ENCODE results near the gene PRKG1.
"Not testable (repeated sequence)": the region's sequence is repeated elsewhere in the genome, so short reads cannot be mapped to it uniquely, and the experiment has no call there.

PRKG1 gene

DNA sequence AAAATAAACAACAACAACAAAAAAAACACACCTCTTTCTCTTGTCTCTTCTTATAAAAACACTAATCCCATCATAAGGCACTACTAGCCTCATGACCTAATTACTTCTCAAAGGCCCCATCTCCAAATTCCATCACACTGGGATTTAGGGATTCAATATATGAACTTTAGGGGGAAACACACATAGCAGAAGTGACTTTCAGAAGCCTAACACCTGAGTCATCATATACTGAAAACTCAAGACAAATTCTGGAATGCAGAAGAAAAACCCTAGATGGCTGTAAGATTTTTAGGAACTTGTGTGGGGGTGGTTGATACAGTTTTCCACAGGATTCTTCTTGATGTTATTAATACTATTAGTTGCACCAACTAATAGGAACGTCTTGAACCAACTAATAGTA lies 658.8 kb downstream of the PRKG1 start:
- Histone ChIP-seq H3K27me3 (ENCODE audit: low read depth) (peaks cover 5% of the 10 kb centered on the region), H3K36me3 (replicated peaks) (no peaks in the 10 kb centered on the region), H3K4me3 (no peak overlapping the region), H3K9me3 (no peaks in the 10 kb centered on the region), H3K4me1 (peaks cover 8% of the 10 kb centered on the region)
- DNase-seq (ENCODE audit: low spot score in 2 of 2): no peak
- in situ Hi-C loops (cut with MboI; ENCODE audit: low sequenced_read_pairs): no loop called here

GRCh38 chr10:51743146-51743545 lies 668.9 kb downstream of the PRKG1 start:
- H3K9me3 ChIP-seq: no peaks in the 10 kb centered on the region
- H3K4me3 ChIP-seq: no peak overlapping the region
- H3K36me3 ChIP-seq (replicated peaks): no peaks in the 10 kb centered on the region
- no peak for DNase-seq (ENCODE audit: low spot score in 2 of 2)
- peaks cover 3% of the 10 kb centered on the region; the same call in 1 of the 2 replicates for H3K27me3 ChIP-seq (ENCODE audit: low read depth)
- H3K4me1 ChIP-seq: no peaks in the 10 kb centered on the region
- in situ Hi-C loops (cut with MboI; ENCODE audit: low sequenced_read_pairs): no loop called here

DNA sequence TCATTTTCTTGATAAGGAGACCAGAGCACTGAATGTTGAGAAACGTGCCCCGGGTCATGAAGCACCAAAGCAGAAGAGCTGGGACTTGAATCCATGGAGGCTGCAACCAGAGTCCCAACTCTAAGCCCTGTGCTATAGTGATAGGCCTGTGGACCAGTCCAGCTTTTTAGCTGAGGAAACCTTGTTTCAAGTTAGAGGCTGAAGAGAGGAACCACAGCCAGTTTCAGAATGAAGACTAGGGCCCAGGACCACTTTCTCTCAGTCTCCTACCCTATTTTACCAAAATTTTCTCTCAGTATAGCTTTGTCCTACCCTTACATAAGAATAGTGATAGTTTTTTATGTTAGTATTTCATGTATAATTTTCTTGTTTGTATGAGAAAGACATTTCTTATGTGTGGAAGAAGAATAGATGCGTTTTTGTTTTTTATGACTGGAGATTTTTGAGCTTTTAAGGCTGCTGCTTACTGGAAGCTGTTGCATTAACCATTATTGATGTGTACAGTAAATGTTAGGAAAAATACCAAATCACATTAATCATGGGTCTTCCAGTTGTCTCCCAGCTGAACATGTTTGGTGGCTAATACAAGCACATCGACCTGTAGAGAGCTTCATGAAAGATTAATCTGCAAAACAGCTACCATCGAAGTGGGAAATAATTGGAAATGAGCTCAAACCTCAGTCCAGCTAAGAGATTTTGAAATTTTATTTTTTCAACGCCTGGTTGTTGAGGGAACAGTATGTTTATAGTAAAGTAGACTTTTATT lies 670.1 kb downstream of the PRKG1 start:
- H3K4me3 ChIP-seq: no peak overlapping the region
- no peaks in the 10 kb centered on the region for H3K36me3 ChIP-seq (replicated peaks)
- DNase-seq (ENCODE audit: low spot score in 2 of 2): no peak
- H3K27me3 ChIP-seq (ENCODE audit: low read depth): peaks cover 3% of the 10 kb centered on the region; the same call in 1 of the 2 replicates
- H3K9me3 ChIP-seq: no peaks in the 10 kb centered on the region
- in situ Hi-C loops (cut with MboI; ENCODE audit: low sequenced_read_pairs): no loop called here
- no peaks in the 10 kb centered on the region for H3K4me1 ChIP-seq

- H3K36me3 ChIP-seq (replicated peaks): no peaks in the 10 kb centered on the region
- peaks cover 3% of the 10 kb centered on the region; the same call in 1 of the 2 replicates for H3K27me3 ChIP-seq (ENCODE audit: low read depth)
- H3K4me3 ChIP-seq: no peak overlapping the region
- no peaks in the 10 kb centered on the region for H3K9me3 ChIP-seq
- H3K4me1 ChIP-seq: no peaks in the 10 kb centered on the region
- no peak for DNase-seq (ENCODE audit: low spot score in 2 of 2)
- in situ Hi-C loops (cut with MboI; ENCODE audit: low sequenced_read_pairs): no loop called here
These were observed 671.1 kb downstream of the PRKG1 start for GRCh38 chr10:51745397-51745796.

GRCh38 chr10:51747216-51747615 lies 672.9 kb downstream of the PRKG1 start:
- no peak for DNase-seq (ENCODE audit: low spot score in 2 of 2)
- Histone ChIP-seq H3K27me3 (ENCODE audit: low read depth) (no peaks in the 10 kb centered on the region), H3K4me1 (no peaks in the 10 kb centered on the region), H3K4me3 (no peak overlapping the region), H3K36me3 (replicated peaks) (no peaks in the 10 kb centered on the region), H3K9me3 (no peaks in the 10 kb centered on the region)
- in situ Hi-C loops (cut with MboI; ENCODE audit: low sequenced_read_pairs): no loop called here

GRCh38 chr10:51748959-51749358 lies 674.7 kb downstream of the PRKG1 start:
- no peaks in the 10 kb centered on the region for H3K27me3 ChIP-seq (ENCODE audit: low read depth)
- no peak for DNase-seq (ENCODE audit: low spot score in 2 of 2)
- no peaks in the 10 kb centered on the region for H3K9me3 ChIP-seq
- H3K4me3 ChIP-seq: no peak overlapping the region
- in situ Hi-C loops (cut with MboI; ENCODE audit: low sequenced_read_pairs): no loop called here
- H3K36me3 ChIP-seq (replicated peaks): no peaks in the 10 kb centered on the region
- H3K4me1 ChIP-seq: no peaks in the 10 kb centered on the region

DNA sequence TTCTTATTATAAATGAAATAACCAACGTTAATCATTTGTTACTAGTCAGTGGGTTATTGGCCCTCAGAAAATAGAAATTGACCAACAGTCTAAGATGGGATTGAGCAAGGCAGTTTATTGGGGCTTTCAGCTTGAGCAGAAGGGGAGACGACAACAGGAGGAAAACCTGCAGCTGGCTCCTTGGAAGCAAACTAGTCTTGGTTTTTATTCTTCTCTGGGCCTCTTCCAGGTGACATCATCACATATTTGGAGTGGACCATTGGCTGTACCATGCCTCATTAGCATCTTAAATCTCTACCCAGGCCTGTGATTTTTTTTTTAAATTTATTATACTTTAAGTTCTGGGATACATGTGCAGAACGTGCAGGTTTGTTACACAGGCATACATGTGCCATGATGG lies 684.1 kb downstream of the PRKG1 start:
- no peak for DNase-seq (ENCODE audit: low spot score in 2 of 2)
- Histone ChIP-seq H3K9me3 (no peaks in the 10 kb centered on the region), H3K4me1 (no peaks in the 10 kb centered on the region), H3K27me3 (ENCODE audit: low read depth) (no peaks in the 10 kb centered on the region), H3K4me3 (no peak overlapping the region), H3K36me3 (replicated peaks) (no peaks in the 10 kb centered on the region)
- in situ Hi-C loops (cut with MboI; ENCODE audit: low sequenced_read_pairs): no loop called here

DNA sequence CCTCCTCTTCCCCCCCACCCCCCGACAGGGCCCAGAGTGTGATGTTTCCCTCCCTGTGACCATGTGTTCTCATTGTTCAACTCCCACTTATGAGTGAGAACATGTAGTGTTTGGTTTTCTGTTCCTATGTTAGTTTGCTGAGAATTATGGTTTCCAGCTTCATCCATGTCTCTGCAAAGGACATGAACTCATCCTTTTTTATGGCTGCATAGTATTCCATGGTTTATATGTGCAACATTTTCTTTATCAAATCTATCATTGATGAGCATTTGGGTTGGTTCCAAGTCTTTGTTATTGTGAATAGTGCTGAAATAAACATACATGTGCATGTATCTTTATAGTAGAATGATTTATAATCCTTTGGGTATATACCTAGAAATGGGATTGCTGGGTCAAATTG lies 684.6 kb downstream of the PRKG1 start:
- DNase-seq (ENCODE audit: low spot score in 2 of 2); in situ Hi-C loops (cut with MboI; ENCODE audit: low sequenced_read_pairs); H3K9me3 ChIP-seq; H3K4me1 ChIP-seq; H3K36me3 ChIP-seq (replicated peaks); H3K27me3 ChIP-seq (ENCODE audit: low read depth); H3K4me3 ChIP-seq: not testable (repeated sequence)

- in situ Hi-C loops (cut with MboI; ENCODE audit: low sequenced_read_pairs): no loop called here
- Histone ChIP-seq H3K36me3 (replicated peaks) (no peaks in the 10 kb centered on the region), H3K9me3 (no peaks in the 10 kb centered on the region), H3K27me3 (ENCODE audit: low read depth) (no peaks in the 10 kb centered on the region), H3K4me3 (no peak overlapping the region), H3K4me1 (no peaks in the 10 kb centered on the region)
- peak in 1 of 2 experiments; percentile 59 for DNase-seq (ENCODE audit: low spot score in 2 of 2)
These were observed 685.7 kb downstream of the PRKG1 start for GRCh38 chr10:51759896-51760534.

DNA sequence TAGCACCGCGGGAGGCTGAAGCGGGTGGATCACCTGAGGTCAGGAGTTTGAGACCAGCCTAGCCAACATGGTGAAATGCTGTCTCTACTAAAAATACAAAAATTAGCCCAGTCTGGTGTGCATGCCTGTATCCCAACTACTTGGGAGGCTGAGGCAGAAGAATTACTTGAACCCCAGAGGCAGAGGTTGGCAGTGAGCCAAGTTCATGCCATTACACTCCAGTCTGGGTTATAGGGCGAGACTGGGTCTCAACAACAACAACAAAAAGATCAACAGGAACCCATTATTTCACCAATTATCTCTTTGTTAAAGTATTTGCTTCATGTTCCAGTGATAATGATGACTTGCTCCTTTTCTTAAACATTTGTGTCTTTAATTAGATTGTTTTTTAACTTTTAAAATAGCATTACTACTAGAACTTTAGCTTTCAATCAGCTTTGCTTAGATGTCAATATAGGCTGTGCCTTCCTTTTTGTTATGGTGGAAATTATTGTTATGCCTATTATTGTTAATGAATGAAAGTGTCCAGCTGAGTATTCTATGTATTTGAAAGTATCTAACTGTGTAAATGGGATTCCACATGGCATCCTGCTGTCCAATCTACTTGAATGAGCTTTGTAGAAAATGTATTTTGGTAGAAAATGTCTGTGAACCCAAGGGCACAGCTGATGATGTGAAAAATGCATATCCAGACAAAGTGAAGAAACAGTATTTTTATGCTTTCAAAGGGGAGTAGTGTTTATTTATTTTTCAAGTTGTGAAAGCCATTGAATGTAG lies 686.8 kb downstream of the PRKG1 start:
- Histone ChIP-seq H3K4me3 (no peak overlapping the region), H3K9me3 (no peaks in the 10 kb centered on the region), H3K36me3 (replicated peaks) (no peaks in the 10 kb centered on the region), H3K27me3 (ENCODE audit: low read depth) (no peaks in the 10 kb centered on the region), H3K4me1 (no peaks in the 10 kb centered on the region)
- DNase-seq (ENCODE audit: low spot score in 2 of 2): no peak
- in situ Hi-C loops (cut with MboI; ENCODE audit: low sequenced_read_pairs): no loop called here

DNA sequence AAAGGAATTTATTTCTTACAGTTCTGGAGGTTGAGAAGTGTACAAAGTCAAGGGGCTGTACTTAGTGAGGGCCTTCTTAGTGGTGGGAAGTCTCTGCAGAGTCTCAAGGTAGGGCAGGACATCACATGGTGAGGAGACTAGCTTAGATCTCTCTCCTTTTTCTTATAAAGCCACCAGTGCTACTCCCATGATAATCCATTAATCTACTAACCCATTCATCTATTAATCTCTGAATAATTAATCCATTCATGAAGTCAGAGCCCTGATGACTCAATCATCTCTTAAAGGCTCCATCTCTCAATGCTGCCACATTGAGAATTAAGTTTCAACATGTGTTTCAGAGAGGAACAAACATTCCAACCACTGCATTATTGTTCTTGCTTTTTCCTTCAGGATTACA lies 689.5 kb downstream of the PRKG1 start:
- Histone ChIP-seq H3K4me3 (no peak overlapping the region), H3K4me1 (no peaks in the 10 kb centered on the region), H3K36me3 (replicated peaks) (no peaks in the 10 kb centered on the region), H3K27me3 (ENCODE audit: low read depth) (no peaks in the 10 kb centered on the region), H3K9me3 (no peaks in the 10 kb centered on the region)
- DNase-seq (ENCODE audit: low spot score in 2 of 2): no peak
- in situ Hi-C loops (cut with MboI; ENCODE audit: low sequenced_read_pairs): no loop called here

- no peak for DNase-seq (ENCODE audit: low spot score in 2 of 2)
- in situ Hi-C loops (cut with MboI; ENCODE audit: low sequenced_read_pairs): no loop called here
- H3K4me1 ChIP-seq: no peaks in the 10 kb centered on the region
- no peaks in the 10 kb centered on the region for H3K27me3 ChIP-seq (ENCODE audit: low read depth)
- no peaks in the 10 kb centered on the region for H3K9me3 ChIP-seq
- no peak overlapping the region for H3K4me3 ChIP-seq
- no peaks in the 10 kb centered on the region for H3K36me3 ChIP-seq (replicated peaks)
These were observed 691.1 kb downstream of the PRKG1 start for GRCh38 chr10:51765284-51765971.

GRCh38 chr10:51766423-51767102 lies 692.3 kb downstream of the PRKG1 start:
- DNase-seq (ENCODE audit: low spot score in 2 of 2): no peak
- Histone ChIP-seq H3K4me1 (no peaks in the 10 kb centered on the region), H3K27me3 (ENCODE audit: low read depth) (no peaks in the 10 kb centered on the region), H3K9me3 (no peaks in the 10 kb centered on the region), H3K4me3 (no peak overlapping the region), H3K36me3 (replicated peaks) (no peaks in the 10 kb centered on the region)
- in situ Hi-C loops (cut with MboI; ENCODE audit: low sequenced_read_pairs): no loop called here

Data from HAP-1 (cell line).